CD4-positive, CD25-positive, alpha-beta regulatory T cell (primary cell): Measurements from ENCODE around the gene KCNT1. TPM values are rescaled to one million over a fixed set of nuclear protein-coding genes. Genes with fewer than 3 reads are reported as not detected.

Source experiments
- ATAC-seq, 2 donors: fragments of 150-1000 bp; cut with Tn5 transposase; one replicate each; pipeline ENCODE4 v1.10.0; 2021; ENCODE audit warnings: low read depth in 2 of 2, moderate number of reproducible peaks in 2 of 2, moderate library complexity in 1 of 2
- DNase-seq, 3 donors: peaks; one replicate each; pipeline versions ENCODE4 v3.0.0 to v3.0.0-alpha.2; 2012 to 2022; ENCODE audit warnings: mixed read lengths in 1 of 3
- H3K27ac ChIP-seq: one replicate; pipeline ENCODE4 v1.7.0; 2013; ENCODE audit warnings: mild to moderate bottlenecking, low read length; ENCODE audit not compliant: insufficient read depth, poor library complexity, severe bottlenecking
- H3K27me3 ChIP-seq: one replicate; pipeline ENCODE4 v1.7.0; 2013; ENCODE audit warnings: low read length; ENCODE audit not compliant: control insufficient read depth, insufficient read depth
- H3K36me3 ChIP-seq: one replicate; pipeline ENCODE4 v1.7.0; 2013; ENCODE audit warnings: mild to moderate bottlenecking, low read length, moderate library complexity; ENCODE audit not compliant: control insufficient read depth, insufficient read depth
- H3K4me1 ChIP-seq: 2 replicates; pipeline ENCODE4 v1.7.0; 2013; ENCODE audit warnings: mild to moderate bottlenecking, low read length; ENCODE audit not compliant: insufficient read depth, control insufficient read depth, poor library complexity, severe bottlenecking
- H3K4me3 ChIP-seq: one replicate; pipeline ENCODE4 v1.7.0; 2013; ENCODE audit warnings: low read depth, mild to moderate bottlenecking, low read length, moderate library complexity
- H3K9me3 ChIP-seq, 2 experiments: 1 replicate in 1 of 2; 2 replicates in 1 of 2; pipeline ENCODE4 v1.7.0; 2013; ENCODE audit warnings: low read length in 2 of 2, mild to moderate bottlenecking in 1 of 2, moderate library complexity in 1 of 2; ENCODE audit not compliant: control insufficient read depth in 2 of 2
- H3K27ac Mint-ChIP-seq, 3 donors: one replicate each; pipeline ENCODE4 v1.8.0; 2020 to 2022; ENCODE audit warnings: mild to moderate bottlenecking in 3 of 3, mixed read lengths in 3 of 3, moderate library complexity in 2 of 3
- H3K27me3 Mint-ChIP-seq: one replicate; pipeline ENCODE4 v1.8.0; 2022; ENCODE audit warnings: mild to moderate bottlenecking, mixed read lengths
- H3K36me3 Mint-ChIP-seq: one replicate; pipeline ENCODE4 v1.8.0; 2020; ENCODE audit warnings: mixed read lengths
- H3K4me1 Mint-ChIP-seq, 4 donors: one replicate each; pipeline ENCODE4 v1.8.0; 2020 to 2022; ENCODE audit warnings: mixed read lengths in 4 of 4, mild to moderate bottlenecking in 1 of 4
- H3K4me3 Mint-ChIP-seq, 4 donors: one replicate each; pipeline ENCODE4 v1.8.0; 2020 to 2022; ENCODE audit warnings: mild to moderate bottlenecking in 4 of 4, mixed read lengths in 4 of 4, moderate library complexity in 3 of 4
- H3K9me3 Mint-ChIP-seq, 7 donors: one replicate each; pipeline ENCODE4 v1.8.0; 2020 to 2022; ENCODE audit warnings: mixed read lengths in 7 of 7, mild to moderate bottlenecking in 3 of 7, moderate library complexity in 2 of 7
- polyA plus RNA-seq, 4 donors: library from polyadenylated mRNA; unstranded; fragments of 300-500 nt; fragmentation: Illumina TruSeq; gene quantifications; one replicate each; pipeline ENCODE4 v1.2.3, GENCODE V29; 2021
- total RNA-seq: library from RNA; stranded (reverse); gene quantifications from one replicate; pipeline ENCODE4 v1.2.3, GENCODE V29; 2022

Gene KCNT1
- total and polyA plus RNA-seq, 5 donors from 2014 or later: not detected

DNA sequence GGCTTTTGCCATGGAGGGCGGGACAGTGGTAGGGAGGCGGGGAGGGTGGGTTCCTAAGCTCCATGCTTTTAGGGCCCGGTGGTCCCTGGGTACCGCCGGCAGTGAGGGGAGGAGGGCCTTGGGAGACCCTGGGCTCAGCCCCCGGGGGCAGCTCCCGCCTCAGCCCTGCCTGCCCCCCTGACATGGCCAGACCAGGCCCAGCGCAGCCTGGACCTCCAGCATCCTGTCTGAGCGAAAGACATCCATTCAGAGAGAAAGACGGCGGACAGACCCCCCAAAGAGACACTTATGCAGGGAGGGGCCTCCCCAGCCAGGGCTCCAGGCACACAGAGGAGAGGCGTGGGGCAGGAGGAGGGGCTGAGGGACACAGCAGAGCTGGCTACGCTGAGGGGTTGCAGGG lies 45.3 kb downstream of the KCNT1 start:
- no peak overlapping the region for H3K27ac ChIP-seq
- H3K9me3 ChIP-seq: no peaks in the 10 kb centered on the region
- H3K27me3 ChIP-seq: no peaks in the 10 kb centered on the region
- H3K4me1 ChIP-seq: no peaks in the 10 kb centered on the region
- Mint-ChIP-seq H3K4me1 (no peaks in the 10 kb centered on the region), H3K36me3 (no peaks in the 10 kb centered on the region), H3K27ac (no peak overlapping the region), H3K27me3 (peaks cover 5% of the 10 kb centered on the region), H3K9me3 (peaks cover 0 to 1% (median 0%) of the 10 kb centered on the region in 7 donors), H3K4me3 (no peak overlapping the region)
- DNase-seq (no peak), ATAC-seq (peak in 1 of 2 donors; percentile 9)
- no peak overlapping the region for H3K4me3 ChIP-seq
- no peaks in the 10 kb centered on the region for H3K36me3 ChIP-seq

DNA sequence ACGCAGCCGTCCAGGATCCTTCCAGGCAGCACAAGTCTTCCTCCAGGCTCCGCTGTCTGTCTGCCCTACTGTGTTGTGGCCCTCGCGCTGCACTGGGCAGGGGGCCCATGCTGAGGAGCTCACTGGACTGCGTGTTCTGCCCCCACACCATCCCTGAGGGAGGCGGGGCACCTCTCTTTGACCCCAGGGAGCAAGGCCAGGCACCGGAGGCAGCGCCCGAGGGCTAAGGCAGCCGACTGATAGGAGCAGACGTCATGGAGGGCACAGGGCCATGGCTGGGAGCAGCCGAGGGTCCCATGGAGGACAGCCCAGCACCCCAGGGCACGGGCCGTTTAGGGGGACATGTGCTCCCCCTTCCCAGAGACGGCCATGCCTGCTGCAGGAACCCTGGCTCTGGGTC lies 46.7 kb downstream of the KCNT1 start:
- H3K27me3 Mint-ChIP-seq: no peaks in the 10 kb centered on the region
- Histone ChIP-seq H3K4me1 (no peaks in the 10 kb centered on the region), H3K36me3 (no peaks in the 10 kb centered on the region), H3K27ac (no peak overlapping the region), H3K4me3 (no peak overlapping the region), H3K27me3 (no peaks in the 10 kb centered on the region), H3K9me3 (no peaks in the 10 kb centered on the region)
- ATAC-seq (no peak), DNase-seq (no peak)
- no peak overlapping the region for H3K4me3 Mint-ChIP-seq
- peaks cover 0 to 2% (median 0%) of the 10 kb centered on the region in 4 donors for H3K4me1 Mint-ChIP-seq
- H3K36me3 Mint-ChIP-seq: no peaks in the 10 kb centered on the region
- H3K9me3 Mint-ChIP-seq: peaks cover 0 to 3% (median 0%) of the 10 kb centered on the region in 7 donors
- no peak overlapping the region for H3K27ac Mint-ChIP-seq

DNA sequence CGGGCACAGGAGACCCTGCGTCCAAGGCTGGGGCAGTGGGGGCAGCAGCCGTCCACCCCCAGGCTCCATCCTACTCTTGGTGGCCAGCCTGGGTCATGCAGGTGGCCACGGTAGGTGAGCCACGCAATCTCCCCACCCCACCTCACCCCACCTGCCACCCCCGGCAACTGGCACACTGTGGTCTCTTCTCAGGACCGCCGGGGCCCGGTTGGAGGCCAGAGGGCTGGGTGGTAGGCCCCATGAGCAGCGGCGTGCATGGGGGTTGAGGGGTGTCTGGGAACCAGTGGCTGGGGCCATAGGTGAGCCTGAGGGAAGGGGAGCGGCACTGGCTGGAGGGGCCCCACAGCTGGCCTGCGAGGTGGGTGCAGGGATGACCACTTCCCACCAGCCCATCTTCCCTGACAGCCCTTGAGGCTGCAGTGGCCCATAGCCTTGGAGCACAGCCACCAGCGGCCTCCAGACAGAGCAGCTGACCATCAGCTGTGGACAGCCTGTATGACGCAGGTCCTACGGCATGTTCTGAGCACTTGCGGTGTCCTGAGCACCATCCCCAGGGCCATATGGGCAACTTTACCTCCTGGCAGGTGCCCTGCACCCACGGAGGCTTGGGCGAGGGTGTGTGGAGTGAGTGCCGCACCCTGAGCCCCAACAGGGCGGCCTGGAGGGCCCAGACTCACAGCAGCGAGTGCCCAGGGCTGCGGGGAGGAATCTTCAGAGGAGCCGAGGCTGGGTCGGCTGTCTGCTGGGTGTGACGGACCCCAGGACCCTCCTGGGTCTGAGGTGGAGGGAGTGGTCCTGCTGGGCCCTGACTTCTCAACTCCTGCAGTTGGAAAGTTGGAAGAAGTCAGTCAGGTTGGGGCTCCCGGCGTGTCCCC lies 47.4 kb downstream of the KCNT1 start:
- Histone ChIP-seq H3K4me1 (no peaks in the 10 kb centered on the region), H3K36me3 (no peaks in the 10 kb centered on the region), H3K27ac (no peak overlapping the region), H3K9me3 (no peaks in the 10 kb centered on the region), H3K4me3 (no peak overlapping the region), H3K27me3 (no peaks in the 10 kb centered on the region)
- Mint-ChIP-seq H3K36me3 (no peaks in the 10 kb centered on the region), H3K27me3 (no peaks in the 10 kb centered on the region), H3K9me3 (peaks cover 0 to 3% (median 0%) of the 10 kb centered on the region in 7 donors), H3K27ac (no peak overlapping the region), H3K4me3 (no peak overlapping the region), H3K4me1 (peaks cover 0 to 2% (median 0%) of the 10 kb centered on the region in 4 donors)
- ATAC-seq: no peak
- no peak for DNase-seq

DNA sequence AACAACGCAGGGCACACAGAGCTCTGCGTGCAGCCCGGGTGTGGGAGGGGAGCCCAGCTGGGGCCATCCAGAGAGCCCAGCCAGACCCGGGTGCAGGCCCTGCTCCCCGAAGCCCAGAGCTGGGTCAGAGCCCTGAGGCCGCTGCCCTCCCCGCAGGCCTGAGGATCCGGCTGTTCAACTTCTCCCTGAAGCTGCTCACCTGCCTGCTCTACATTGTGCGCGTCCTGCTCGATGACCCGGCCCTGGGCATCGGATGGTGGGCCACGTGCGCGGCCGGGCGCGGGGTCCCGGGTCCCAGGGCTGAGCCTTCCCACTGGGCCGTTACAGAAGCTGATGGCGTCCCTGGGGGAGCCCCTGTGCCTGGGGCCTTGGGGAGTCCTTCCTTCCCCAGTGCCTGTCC lies 48.8 kb downstream of the KCNT1 start:
- no peaks in the 10 kb centered on the region for H3K9me3 ChIP-seq
- ATAC-seq (no peak), DNase-seq (no peak)
- peaks cover 0 to 2% (median 0%) of the 10 kb centered on the region in 4 donors for H3K4me1 Mint-ChIP-seq
- H3K27me3 Mint-ChIP-seq: peaks cover 2% of the 10 kb centered on the region
- no peak overlapping the region for H3K4me3 ChIP-seq
- no peak overlapping the region for H3K27ac Mint-ChIP-seq
- no peaks in the 10 kb centered on the region for H3K27me3 ChIP-seq
- no peaks in the 10 kb centered on the region for H3K4me1 ChIP-seq
- peaks cover 0 to 3% (median 0%) of the 10 kb centered on the region in 7 donors for H3K9me3 Mint-ChIP-seq
- H3K4me3 Mint-ChIP-seq: no peak overlapping the region
- H3K27ac ChIP-seq: no peak overlapping the region
- no peaks in the 10 kb centered on the region for H3K36me3 ChIP-seq
- no peaks in the 10 kb centered on the region for H3K36me3 Mint-ChIP-seq

DNA sequence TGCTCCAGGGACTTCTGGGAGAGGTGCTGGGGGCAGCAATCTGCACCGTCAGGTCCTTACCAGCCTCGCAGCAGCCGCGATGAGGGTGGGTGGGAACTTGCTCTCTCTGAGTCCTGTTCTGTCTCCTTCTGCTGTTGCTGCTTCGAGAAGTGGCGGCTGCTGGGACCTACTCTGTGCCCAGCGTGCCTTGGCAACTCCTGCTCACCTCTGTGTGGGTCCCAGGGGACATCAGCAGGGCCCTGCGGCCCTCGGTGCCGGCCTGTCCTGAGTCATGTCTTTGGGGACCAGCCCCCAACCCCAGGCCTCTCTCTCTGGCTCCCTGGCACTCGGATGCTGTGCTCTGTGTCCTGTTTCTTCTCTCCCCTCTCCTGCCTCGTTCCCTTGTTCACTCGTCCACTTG lies 49.5 kb downstream of the KCNT1 start:
- Histone ChIP-seq H3K4me1 (no peaks in the 10 kb centered on the region), H3K9me3 (no peaks in the 10 kb centered on the region), H3K36me3 (no peaks in the 10 kb centered on the region), H3K4me3 (no peak overlapping the region), H3K27ac (no peak overlapping the region), H3K27me3 (no peaks in the 10 kb centered on the region)
- Mint-ChIP-seq H3K9me3 (peaks cover 0 to 3% (median 0%) of the 10 kb centered on the region in 7 donors), H3K36me3 (no peaks in the 10 kb centered on the region), H3K4me1 (peaks cover 0 to 2% (median 0%) of the 10 kb centered on the region in 4 donors), H3K27me3 (peaks cover 5% of the 10 kb centered on the region), H3K4me3 (no peak overlapping the region), H3K27ac (no peak overlapping the region)
- ATAC-seq: no peak
- DNase-seq: no peak

DNA sequence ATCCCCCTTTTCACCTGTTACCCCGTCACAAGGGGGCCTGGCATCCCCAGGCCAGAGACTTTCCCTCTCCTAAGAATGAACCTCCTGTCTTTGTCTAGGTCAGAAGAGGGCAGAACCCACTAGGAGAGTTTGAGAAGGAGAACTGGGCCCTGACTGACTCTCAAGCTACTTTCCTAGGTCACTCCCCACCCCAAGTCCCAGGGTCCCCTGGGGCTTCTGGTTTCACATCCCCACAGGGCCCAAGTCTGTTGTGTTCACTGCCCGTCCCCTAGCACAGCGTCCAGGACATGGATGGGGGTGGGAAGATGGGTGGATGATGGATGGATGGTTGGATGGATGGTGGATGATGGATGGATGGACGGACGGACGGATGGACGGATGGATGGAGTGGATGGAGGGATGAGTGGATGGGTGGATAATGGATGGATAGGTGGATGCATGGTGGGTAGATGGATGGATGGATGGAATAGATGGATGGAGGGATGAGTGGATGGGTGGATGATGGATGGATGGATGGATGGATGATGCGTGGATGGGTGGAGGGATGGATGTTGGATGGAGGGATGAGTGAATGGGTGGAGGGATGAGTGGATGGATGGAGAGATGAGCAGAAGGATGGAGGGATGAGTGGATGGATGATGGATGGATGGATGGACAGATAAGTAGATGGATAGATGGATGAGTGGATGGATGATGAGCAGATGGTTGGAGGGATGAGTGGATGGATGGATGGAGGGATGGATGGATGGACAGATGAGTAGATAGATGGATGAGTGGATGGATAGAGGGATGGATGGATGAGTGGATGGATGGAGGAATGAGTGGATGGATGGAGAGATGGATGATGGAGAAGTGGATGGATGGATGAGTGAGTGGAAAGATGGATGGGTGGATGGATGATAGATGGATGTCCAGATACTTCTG lies 50.6 kb downstream of the KCNT1 start:
- H3K4me3 ChIP-seq: no peak overlapping the region
- H3K4me1 ChIP-seq: no peaks in the 10 kb centered on the region
- no peaks in the 10 kb centered on the region for H3K27me3 ChIP-seq
- peaks cover 0 to 2% (median 0%) of the 10 kb centered on the region in 4 donors for H3K4me1 Mint-ChIP-seq
- no peak for DNase-seq
- no peaks in the 10 kb centered on the region for H3K36me3 ChIP-seq
- ATAC-seq: no peak
- no peaks in the 10 kb centered on the region for H3K36me3 Mint-ChIP-seq
- peaks cover 5% of the 10 kb centered on the region for H3K27me3 Mint-ChIP-seq
- H3K9me3 ChIP-seq: no peaks in the 10 kb centered on the region
- H3K9me3 Mint-ChIP-seq: peaks cover 0 to 3% (median 0%) of the 10 kb centered on the region in 7 donors
- H3K27ac Mint-ChIP-seq: no peak overlapping the region
- no peak overlapping the region for H3K27ac ChIP-seq
- no peak overlapping the region for H3K4me3 Mint-ChIP-seq

DNA sequence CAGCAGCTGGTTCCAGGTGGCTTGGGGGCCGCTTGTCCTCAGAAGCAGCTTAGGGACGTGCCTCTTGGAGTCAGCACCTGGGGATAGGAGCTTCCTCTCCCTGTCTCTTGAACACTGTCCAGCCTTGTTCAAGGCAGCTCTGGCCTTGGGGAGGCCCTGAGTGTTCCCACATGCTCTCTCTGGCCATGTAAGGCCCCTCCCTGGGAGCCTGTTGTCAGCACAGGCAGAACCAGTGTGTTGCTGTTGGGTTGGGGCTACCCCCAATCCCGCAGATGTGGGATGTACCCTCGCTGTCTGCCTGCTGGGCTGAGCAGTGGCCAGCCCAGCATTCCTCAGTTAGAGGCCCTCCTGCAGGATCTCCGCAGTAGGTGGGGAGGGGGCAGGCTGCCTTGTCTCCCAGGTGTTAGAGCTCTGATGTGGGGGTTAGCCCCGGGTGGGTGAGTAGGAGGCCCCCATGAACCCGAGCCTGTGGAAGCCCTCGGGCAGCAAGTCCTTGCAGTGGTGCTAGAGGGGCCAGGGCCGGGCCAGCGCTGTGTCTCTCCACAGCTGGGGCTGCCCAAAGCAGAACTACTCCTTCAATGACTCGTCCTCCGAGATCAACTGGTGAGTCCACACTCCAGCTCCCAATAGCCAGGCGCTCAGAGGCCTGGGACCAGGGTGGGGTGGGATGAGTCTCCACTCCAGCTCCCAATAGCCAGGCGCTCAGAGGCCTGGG lies 51.6 kb downstream of the KCNT1 start:
- peaks cover 5% of the 10 kb centered on the region for H3K27me3 Mint-ChIP-seq
- Histone ChIP-seq H3K27ac (no peak overlapping the region), H3K27me3 (no peaks in the 10 kb centered on the region), H3K9me3 (no peaks in the 10 kb centered on the region), H3K4me3 (no peak overlapping the region), H3K36me3 (no peaks in the 10 kb centered on the region), H3K4me1 (no peaks in the 10 kb centered on the region)
- no peak overlapping the region for H3K27ac Mint-ChIP-seq
- H3K4me1 Mint-ChIP-seq: peaks cover 0 to 2% (median 0%) of the 10 kb centered on the region in 4 donors
- DNase-seq (no peak), ATAC-seq (no peak)
- H3K9me3 Mint-ChIP-seq: peaks cover 0 to 3% (median 0%) of the 10 kb centered on the region in 7 donors
- H3K4me3 Mint-ChIP-seq: no peak overlapping the region
- no peaks in the 10 kb centered on the region for H3K36me3 Mint-ChIP-seq
